SK-N-SH (cell line): Measurements from ENCODE around the gene DNAJB8.

Experiments
- CTCF ChIP-seq: fragments of 200-600 bp; sonication (generic); IDR thresholded peaks from 2 replicates; pipeline ENCODE4 v1.6.1; 2017; ENCODE audit warnings: antibody characterized with exemption, mild to moderate bottlenecking, moderate library complexity
- GABPA ChIP-seq: IDR thresholded peaks from 2 replicates; pipeline ENCODE4 v1.4.0; 2012; ENCODE audit warnings: low read depth, mild to moderate bottlenecking
- IRF3 ChIP-seq: fragments of 150-350 bp; IDR thresholded peaks from 2 replicates; pipeline ENCODE4 v1.6.1; 2016; ENCODE audit warnings: mild to moderate bottlenecking, low read depth, low read length
- MAX ChIP-seq: IDR thresholded peaks from 2 replicates; pipeline ENCODE4 v1.4.0; 2012; ENCODE audit warnings: low read depth
- MXI1 ChIP-seq: IDR thresholded peaks from 2 replicates; pipeline ENCODE4 v1.6.1; 2012; ENCODE audit warnings: mild to moderate bottlenecking, low read depth, low read length, improper control_type of control experiment
- POLR2AphosphoS5 ChIP-seq: IDR thresholded peaks from 2 replicates; pipeline ENCODE4 v1.6.1; 2012; ENCODE audit warnings: low read depth, low read length
- REST ChIP-seq: IDR thresholded peaks from 2 replicates; pipeline ENCODE4 v1.6.1; 2012; ENCODE audit warnings: mild to moderate bottlenecking, low read depth, low read length, moderate library complexity
- RFX5 ChIP-seq: IDR thresholded peaks from 2 replicates; pipeline ENCODE4 v1.6.1; 2012; ENCODE audit warnings: mild to moderate bottlenecking, improper control_type of control experiment, low read length
- SIN3A ChIP-seq: IDR thresholded peaks from 2 replicates; pipeline ENCODE4 v1.6.1; 2012; ENCODE audit warnings: low read depth, mild to moderate bottlenecking, low read length, moderate library complexity, borderline replicate concordance
- TCF12 ChIP-seq: IDR thresholded peaks from 2 replicates; pipeline ENCODE4 v1.4.0; 2012
- TEAD4 ChIP-seq: IDR thresholded peaks from 2 replicates; pipeline ENCODE4 v1.4.0; 2012; ENCODE audit warnings: mild to moderate bottlenecking, borderline replicate concordance; ENCODE audit not compliant: insufficient read depth
- YY1 ChIP-seq: IDR thresholded peaks from 2 replicates; pipeline ENCODE4 v1.4.0; 2012; ENCODE audit warnings: low read depth, mild to moderate bottlenecking

- TF ChIP-seq MAX (no peak), YY1 (no peak), CTCF (no peak), POLR2AphosphoS5 (no peak), RFX5 (no peak), IRF3 (no peak), SIN3A (no peak), TEAD4 (no peak), TCF12 (no peak), MXI1 (no peak), REST (no peak), GABPA (no peak)
Observed at GRCh38 chr3:128475355-128475754, 8.7 kb upstream of the DNAJB8 start.
